Measurements from ENCODE around the gene INPP5J.
"Not testable (repeated sequence)": the region's sequence is repeated elsewhere in the genome, so short reads cannot be mapped to it uniquely, and the experiment has no call there.

INPP5J gene

GRCh38 chr22:31148953-31149627, 26.3 kb downstream of the INPP5J start:
- DNase-seq (ENCODE audit: low read depth, low spot score) = no peak

- no peak for DNase-seq (ENCODE audit: low read depth, low spot score)
Observed at GRCh38 chr22:31150615-31151014, 27.8 kb downstream of the INPP5J start.

GRCh38 chr22:31151872-31152271, 29.1 kb downstream of the INPP5J start:
- no peak for DNase-seq (ENCODE audit: low read depth, low spot score)

GRCh38 chr22:31153357-31153756, 30.6 kb downstream of the INPP5J start:
- DNase-seq (ENCODE audit: low read depth, low spot score) = no peak

- DNase-seq (ENCODE audit: low read depth, low spot score) = no peak
Observed at GRCh38 chr22:31154975-31155374, 32.2 kb downstream of the INPP5J start.

- no peak for DNase-seq (ENCODE audit: low read depth, low spot score)
Observed at GRCh38 chr22:31155422-31155821, 32.7 kb downstream of the INPP5J start.

- no peak for DNase-seq (ENCODE audit: low read depth, low spot score)
Observed at GRCh38 chr22:31160328-31160978, 37.7 kb downstream of the INPP5J start.

GRCh38 chr22:31161386-31161785, 38.6 kb downstream of the INPP5J start:
- DNase-seq (ENCODE audit: low read depth, low spot score) = no peak

- no peak for DNase-seq (ENCODE audit: low read depth, low spot score)
Observed at GRCh38 chr22:31162015-31162765, 39.4 kb downstream of the INPP5J start.

GRCh38 chr22:31170971-31171370, 48.2 kb downstream of the INPP5J start:
- DNase-seq (ENCODE audit: low read depth, low spot score) = no peak

GRCh38 chr22:31171734-31172133, 49.0 kb downstream of the INPP5J start:
- not testable (repeated sequence) for DNase-seq (ENCODE audit: low read depth, low spot score)

GRCh38 chr22:31173386-31174145, 50.8 kb downstream of the INPP5J start:
- DNase-seq (ENCODE audit: low read depth, low spot score) = no peak

- no peak for DNase-seq (ENCODE audit: low read depth, low spot score)
Observed at GRCh38 chr22:31176923-31177322, 54.2 kb downstream of the INPP5J start.

GRCh38 chr22:31177420-31178162, 54.8 kb downstream of the INPP5J start:
- no peak for DNase-seq (ENCODE audit: low read depth, low spot score)

GRCh38 chr22:31178859-31179258, 56.1 kb downstream of the INPP5J start:
- no peak for DNase-seq (ENCODE audit: low read depth, low spot score)

- DNase-seq (ENCODE audit: low read depth, low spot score) = no peak
Observed at GRCh38 chr22:31179345-31179744, 56.6 kb downstream of the INPP5J start.

GRCh38 chr22:31184015-31184414, 61.2 kb downstream of the INPP5J start:
- DNase-seq (ENCODE audit: low read depth, low spot score) = no peak

All from smooth muscle cell of the brain vasculature (primary cell).